ENCODE data around the gene RNF182.

The RNF182 gene

DNA sequence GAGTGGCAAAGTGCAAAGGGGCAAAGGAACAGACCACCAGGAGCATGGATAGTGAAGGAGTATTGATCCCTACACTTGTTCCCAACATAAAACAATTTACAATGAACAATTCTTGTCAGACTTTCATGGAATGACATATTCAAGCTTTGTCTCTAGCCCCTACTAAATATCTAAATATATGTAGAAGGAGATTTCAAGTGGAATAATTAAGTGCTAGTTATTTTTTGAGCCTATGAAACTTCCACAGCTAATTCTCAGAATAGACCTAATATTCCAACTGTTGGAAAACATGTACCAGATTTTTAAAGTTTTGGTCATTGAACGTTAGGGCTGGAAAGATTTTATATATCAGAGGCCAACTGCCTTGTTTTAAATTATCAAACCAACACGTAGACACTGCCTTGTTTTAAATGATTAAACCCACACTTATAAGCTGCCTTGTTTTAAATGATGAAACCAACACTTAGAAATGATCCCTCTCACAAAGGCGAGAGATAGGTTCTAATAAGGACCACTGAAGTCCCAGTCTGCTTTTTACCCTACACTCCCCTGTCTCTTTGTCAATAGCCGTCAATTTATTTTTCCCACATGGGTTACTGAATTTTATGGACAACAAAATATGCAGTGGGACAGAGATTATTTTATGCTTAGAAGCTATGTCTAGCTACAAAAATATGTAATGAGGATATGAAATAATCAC lies 62.1 kb downstream of the RNF182 start:
- H3K27ac ChIP-seq, result no peak overlapping the region
- H3K79me2 ChIP-seq (ENCODE audit: insufficient read depth, low read depth), result no peaks in the 10 kb centered on the region
- no peaks in the 10 kb centered on the region for H4K20me1 ChIP-seq (ENCODE audit: insufficient read depth)
- no peak overlapping the region for H3K4me2 ChIP-seq
- no peaks in the 10 kb centered on the region for H3K36me3 ChIP-seq (ENCODE audit: insufficient read depth)
- H2AFZ ChIP-seq (ENCODE audit: low read depth), result no peak overlapping the region
- TF ChIP-seq CTCF (conservative IDR thresholded peaks at IDR 0.05; ENCODE audit: low read depth, low read length), result no peak
- no peaks in the 10 kb centered on the region for H3K4me1 ChIP-seq (ENCODE audit: low read depth, poor library complexity, severe bottlenecking)
- no peaks in the 10 kb centered on the region for H3K27me3 ChIP-seq (ENCODE audit: insufficient read depth, low read depth)
- H3K4me3 ChIP-seq (IDR thresholded peaks at IDR 0.05; ENCODE audit: insufficient read depth, low read depth, low read length), result no peak overlapping the region
- no peak overlapping the region for H3K9ac ChIP-seq

GRCh38 chr6:13987400-13987865 lies 62.7 kb downstream of the RNF182 start:
- no peak for TF ChIP-seq CTCF (conservative IDR thresholded peaks at IDR 0.05; ENCODE audit: low read depth, low read length)
- no peaks in the 10 kb centered on the region for H3K79me2 ChIP-seq (ENCODE audit: insufficient read depth, low read depth)
- no peak overlapping the region for H3K4me2 ChIP-seq
- no peak overlapping the region for H3K4me3 ChIP-seq (IDR thresholded peaks at IDR 0.05; ENCODE audit: insufficient read depth, low read depth, low read length)
- H3K36me3 ChIP-seq (ENCODE audit: insufficient read depth), result no peaks in the 10 kb centered on the region
- no peak overlapping the region for H2AFZ ChIP-seq (ENCODE audit: low read depth)
- H3K4me1 ChIP-seq (ENCODE audit: low read depth, poor library complexity, severe bottlenecking), result no peaks in the 10 kb centered on the region
- no peaks in the 10 kb centered on the region for H3K27me3 ChIP-seq (ENCODE audit: insufficient read depth, low read depth)
- H3K27ac ChIP-seq, result no peak overlapping the region
- H4K20me1 ChIP-seq (ENCODE audit: insufficient read depth), result no peaks in the 10 kb centered on the region
- no peak overlapping the region for H3K9ac ChIP-seq

GRCh38 chr6:13988049-13988738 lies 63.4 kb downstream of the RNF182 start:
- H3K9ac ChIP-seq, result no peak overlapping the region
- no peaks in the 10 kb centered on the region for H4K20me1 ChIP-seq (ENCODE audit: insufficient read depth)
- H3K4me1 ChIP-seq (ENCODE audit: low read depth, poor library complexity, severe bottlenecking), result no peaks in the 10 kb centered on the region
- no peak overlapping the region for H2AFZ ChIP-seq (ENCODE audit: low read depth)
- no peak overlapping the region for H3K4me2 ChIP-seq
- H3K27me3 ChIP-seq (ENCODE audit: insufficient read depth, low read depth), result no peaks in the 10 kb centered on the region
- no peak overlapping the region for H3K27ac ChIP-seq
- TF ChIP-seq CTCF (conservative IDR thresholded peaks at IDR 0.05; ENCODE audit: low read depth, low read length), result no peak
- H3K36me3 ChIP-seq (ENCODE audit: insufficient read depth), result no peaks in the 10 kb centered on the region
- H3K4me3 ChIP-seq (IDR thresholded peaks at IDR 0.05; ENCODE audit: insufficient read depth, low read depth, low read length), result no peak overlapping the region
- H3K79me2 ChIP-seq (ENCODE audit: insufficient read depth, low read depth), result no peaks in the 10 kb centered on the region

GRCh38 chr6:13988908-13989307 lies 64.2 kb downstream of the RNF182 start:
- Histone ChIP-seq H3K36me3 (ENCODE audit: insufficient read depth) (no peaks in the 10 kb centered on the region), H3K4me2 (no peak overlapping the region), H4K20me1 (ENCODE audit: insufficient read depth) (no peaks in the 10 kb centered on the region), H3K79me2 (ENCODE audit: insufficient read depth, low read depth) (no peaks in the 10 kb centered on the region), H3K4me3 (IDR thresholded peaks at IDR 0.05; ENCODE audit: insufficient read depth, low read depth, low read length) (no peak overlapping the region), H2AFZ (ENCODE audit: low read depth) (no peak overlapping the region), H3K4me1 (ENCODE audit: low read depth, poor library complexity, severe bottlenecking) (no peaks in the 10 kb centered on the region), H3K27ac (no peak overlapping the region), H3K27me3 (ENCODE audit: insufficient read depth, low read depth) (no peaks in the 10 kb centered on the region), H3K9ac (no peak overlapping the region)
- TF ChIP-seq CTCF (conservative IDR thresholded peaks at IDR 0.05; ENCODE audit: low read depth, low read length), result no peak
